ENCODE measurements around the gene R3HDM1.

Gene R3HDM1

DNA sequence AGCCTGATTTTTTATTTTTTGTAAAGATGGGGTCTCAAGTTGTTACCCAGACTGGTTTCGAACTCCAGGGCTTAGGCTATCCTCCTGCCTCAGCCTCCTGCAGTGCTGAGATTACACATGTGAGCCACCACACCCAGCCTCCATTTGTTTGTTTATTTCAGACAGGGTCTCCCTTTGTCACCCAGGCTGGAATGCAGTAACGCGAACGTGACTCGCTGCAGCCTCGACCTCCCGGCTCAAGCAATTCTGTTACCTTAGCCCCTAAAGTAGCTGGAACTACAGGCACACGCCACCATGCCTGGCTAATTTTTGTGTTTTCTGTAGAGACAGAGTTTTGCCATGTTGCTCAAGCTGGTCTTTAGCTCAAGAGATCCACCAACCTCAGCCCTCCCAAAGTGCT, 237.6 kb downstream of the R3HDM1 start:
- TF ChIP-seq, protein P1, sequence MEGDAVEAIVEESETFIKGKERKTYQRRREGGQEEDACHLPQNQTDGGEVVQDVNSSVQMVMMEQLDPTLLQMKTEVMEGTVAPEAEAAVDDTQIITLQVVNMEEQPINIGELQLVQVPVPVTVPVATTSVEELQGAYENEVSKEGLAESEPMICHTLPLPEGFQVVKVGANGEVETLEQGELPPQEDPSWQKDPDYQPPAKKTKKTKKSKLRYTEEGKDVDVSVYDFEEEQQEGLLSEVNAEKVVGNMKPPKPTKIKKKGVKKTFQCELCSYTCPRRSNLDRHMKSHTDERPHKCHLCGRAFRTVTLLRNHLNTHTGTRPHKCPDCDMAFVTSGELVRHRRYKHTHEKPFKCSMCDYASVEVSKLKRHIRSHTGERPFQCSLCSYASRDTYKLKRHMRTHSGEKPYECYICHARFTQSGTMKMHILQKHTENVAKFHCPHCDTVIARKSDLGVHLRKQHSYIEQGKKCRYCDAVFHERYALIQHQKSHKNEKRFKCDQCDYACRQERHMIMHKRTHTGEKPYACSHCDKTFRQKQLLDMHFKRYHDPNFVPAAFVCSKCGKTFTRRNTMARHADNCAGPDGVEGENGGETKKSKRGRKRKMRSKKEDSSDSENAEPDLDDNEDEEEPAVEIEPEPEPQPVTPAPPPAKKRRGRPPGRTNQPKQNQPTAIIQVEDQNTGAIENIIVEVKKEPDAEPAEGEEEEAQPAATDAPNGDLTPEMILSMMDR (conservative IDR thresholded peaks at IDR 0.05), result no peak
- H3K27ac ChIP-seq, result no peak overlapping the region

DNA sequence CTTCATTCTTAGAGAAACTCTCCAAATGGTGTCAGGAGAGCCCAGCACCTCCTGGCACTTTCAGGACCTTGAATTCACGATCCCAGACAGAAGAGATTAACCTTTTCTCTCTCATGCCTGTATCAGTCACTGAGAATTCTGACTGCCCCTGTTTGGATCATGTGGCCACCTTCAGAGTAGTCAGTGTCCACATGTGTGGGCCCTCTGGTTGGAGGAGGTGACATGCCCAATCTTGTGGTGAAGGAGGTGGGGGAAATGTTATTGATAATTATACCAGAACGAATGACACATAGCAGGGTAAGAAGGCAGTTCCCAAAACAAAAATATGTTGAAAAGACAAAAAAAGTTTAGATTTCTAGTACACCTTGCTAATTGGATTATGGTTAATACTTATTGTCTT, 242.0 kb downstream of the R3HDM1 start:
- H3K27ac ChIP-seq, result no peak overlapping the region
- TF ChIP-seq, protein P1 (conservative IDR thresholded peaks at IDR 0.05), result no peak

DNA sequence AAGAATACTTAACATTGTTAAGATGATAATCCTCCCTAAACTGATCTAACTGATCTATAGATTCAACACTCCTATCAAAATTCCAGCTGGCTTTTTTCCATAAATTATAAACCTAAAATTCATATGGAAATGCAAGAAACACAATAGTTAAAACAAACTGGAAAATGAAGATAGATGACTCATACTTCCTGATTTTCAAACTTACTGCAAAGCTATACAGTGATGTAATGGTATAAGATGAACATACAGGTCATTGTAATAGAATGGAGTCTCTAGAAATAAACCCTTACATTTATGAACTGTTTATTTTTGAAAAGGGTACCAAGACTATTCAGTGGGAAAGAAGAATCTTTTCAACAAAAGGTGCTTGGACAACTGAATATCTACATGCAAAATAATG, 242.6 kb downstream of the R3HDM1 start:
- TF ChIP-seq, protein P1 (conservative IDR thresholded peaks at IDR 0.05), result no peak
- no peak overlapping the region for H3K27ac ChIP-seq
